ENCODE results near the gene SLC50A1. TPM values are rescaled to one million over a fixed set of nuclear protein-coding genes. Genes with fewer than 3 reads are reported as not detected.
A peak's percentile ranks its signal among the peaks of the same experiment; 100 is the strongest.

SLC50A1 gene
- total RNA-seq, 1 donor from 2014 or later, result 25.9 TPM

GRCh38 chr1:155186067-155186793 lies 50.6 kb downstream of the SLC50A1 start:
- H3K36me3 Mint-ChIP-seq, result no peaks in the 10 kb centered on the region
- H3K4me3 Mint-ChIP-seq, result no peak overlapping the region
- H3K27ac Mint-ChIP-seq, result no peak overlapping the region
- no peak for TF ChIP-seq CTCF (IDR thresholded peaks at IDR 0.05; ENCODE audit: unreplicated experiment)
- no peaks in the 10 kb centered on the region for H3K27me3 Mint-ChIP-seq (ENCODE audit: low read depth)
- H3K9me3 Mint-ChIP-seq, result no peaks in the 10 kb centered on the region
- no peak for DNase-seq (ENCODE audit: low spot score in 2 of 2, unreplicated experiment in 2 of 2)
- peaks cover 3% of the 10 kb centered on the region for H3K4me1 Mint-ChIP-seq

- no peak for TF ChIP-seq CTCF (IDR thresholded peaks at IDR 0.05; ENCODE audit: unreplicated experiment)
- Mint-ChIP-seq H3K27ac (no peak overlapping the region), H3K27me3 (ENCODE audit: low read depth) (no peaks in the 10 kb centered on the region), H3K4me1 (peaks cover 3% of the 10 kb centered on the region), H3K4me3 (no peak overlapping the region), H3K9me3 (no peaks in the 10 kb centered on the region), H3K36me3 (no peaks in the 10 kb centered on the region)
- no peak for DNase-seq (ENCODE audit: low spot score in 2 of 2, unreplicated experiment in 2 of 2)
Observed at GRCh38 chr1:155186794-155187455, 51.3 kb downstream of the SLC50A1 start.

GRCh38 chr1:155187456-155187891 lies 51.8 kb downstream of the SLC50A1 start:
- Mint-ChIP-seq H3K9me3 (no peaks in the 10 kb centered on the region), H3K36me3 (no peaks in the 10 kb centered on the region), H3K4me1 (peaks cover 5% of the 10 kb centered on the region), H3K27ac (no peak overlapping the region), H3K27me3 (ENCODE audit: low read depth) (no peaks in the 10 kb centered on the region), H3K4me3 (no peak overlapping the region)
- no peak for DNase-seq (ENCODE audit: low spot score in 2 of 2, unreplicated experiment in 2 of 2)
- TF ChIP-seq CTCF (IDR thresholded peaks at IDR 0.05; ENCODE audit: unreplicated experiment), result no peak

GRCh38 chr1:155188268-155188667 lies 52.6 kb downstream of the SLC50A1 start:
- no peak for DNase-seq (ENCODE audit: low spot score in 2 of 2, unreplicated experiment in 2 of 2)
- Mint-ChIP-seq H3K4me1 (peaks cover 8% of the 10 kb centered on the region), H3K27me3 (ENCODE audit: low read depth) (no peaks in the 10 kb centered on the region), H3K4me3 (no peak overlapping the region), H3K27ac (peak overlapping the region; percentile 77), H3K36me3 (no peaks in the 10 kb centered on the region), H3K9me3 (no peaks in the 10 kb centered on the region)
- TF ChIP-seq CTCF (IDR thresholded peaks at IDR 0.05; ENCODE audit: unreplicated experiment), result no peak

Other genes with a start within 250 kb of the SLC50A1 start
- 19.7 to 21.2 TPM (median 20.5 TPM) in 3 replicates for gene PMVK, start 199.1 kb upstream of the SLC50A1 start, total RNA-seq
- 53.8 to 56.2 TPM (median 56.2 TPM) in 3 replicates for gene PBXIP1, start 179.8 kb upstream of the SLC50A1 start, total RNA-seq
- 43.8 to 47.3 TPM (median 44.6 TPM) in 3 replicates for gene PYGO2, start 174.1 kb upstream of the SLC50A1 start, total RNA-seq
- gene SHC1, start 165.1 kb upstream of the SLC50A1 start, total RNA-seq, result 115 to 132 TPM (median 117 TPM) in 3 replicates
- 64.0 to 70.9 TPM (median 68.2 TPM) in 3 replicates for gene CKS1B, start 161.2 kb upstream of the SLC50A1 start, total RNA-seq
- gene FLAD1, start 152.5 kb upstream of the SLC50A1 start, total RNA-seq, result 46.8 to 49.6 TPM (median 48.3 TPM) in 3 replicates
- gene LENEP, start 142.3 kb upstream of the SLC50A1 start, total RNA-seq, result 0.49 to 1.3 TPM (median 0.87 TPM) in 3 replicates
- gene ZBTB7B, start 133.1 kb upstream of the SLC50A1 start, total RNA-seq, result 19.9 to 21.7 TPM (median 21.7 TPM) in 3 replicates
- gene DCST2, start 102.1 kb upstream of the SLC50A1 start, total RNA-seq, result 1.8 to 2.9 TPM (median 1.9 TPM) in 3 replicates
- gene DCST1, start 102.0 kb upstream of the SLC50A1 start, total RNA-seq, result 0.58 TPM in 1 of 3 replicates, not detected in the others
- 32.7 to 36.1 TPM (median 36.1 TPM) in 3 replicates for gene ADAM15, start 84.5 kb upstream of the SLC50A1 start, total RNA-seq
- gene EFNA4, start 72.1 kb upstream of the SLC50A1 start, total RNA-seq, result 30.8 to 31.2 TPM (median 30.9 TPM) in 3 replicates
- gene EFNA3, start 57.0 kb upstream of the SLC50A1 start, total RNA-seq, result 14.6 to 17.8 TPM (median 15.4 TPM) in 3 replicates
- 92.4 to 94.8 TPM (median 93.1 TPM) in 3 replicates for gene EFNA1, start 8.0 kb upstream of the SLC50A1 start, total RNA-seq
- 49.7 to 60.9 TPM (median 54.1 TPM) in 3 replicates for gene DPM3, start 4.7 kb downstream of the SLC50A1 start, total RNA-seq
- 120 to 143 TPM (median 123 TPM) in 3 replicates for gene KRTCAP2, start 37.5 kb downstream of the SLC50A1 start, total RNA-seq
- gene TRIM46, start 38.0 kb downstream of the SLC50A1 start, total RNA-seq, result 5.7 to 6.6 TPM (median 6.3 TPM) in 3 replicates
- gene THBS3, start 72.0 kb downstream of the SLC50A1 start, total RNA-seq, result 53.1 to 57.9 TPM (median 54.0 TPM) in 3 replicates
- 33.9 to 35.7 TPM (median 33.9 TPM) in 3 replicates for gene MTX1, start 72.8 kb downstream of the SLC50A1 start, total RNA-seq
- 51.9 to 56.1 TPM (median 56.0 TPM) in 3 replicates for gene ENTREP3, start 119.6 kb downstream of the SLC50A1 start, total RNA-seq
- gene SCAMP3, start 126.5 kb downstream of the SLC50A1 start, total RNA-seq, result 46.8 to 50.5 TPM (median 49.8 TPM) in 3 replicates
- gene CLK2, start 137.7 kb downstream of the SLC50A1 start, total RNA-seq, result 104 to 108 TPM (median 105 TPM) in 3 replicates
- 12.9 to 13.6 TPM (median 13.1 TPM) in 3 replicates for gene HCN3, start 141.6 kb downstream of the SLC50A1 start, total RNA-seq
- 0.11 TPM in 1 of 3 replicates, not detected in the others for gene PKLR, start 165.6 kb downstream of the SLC50A1 start, total RNA-seq
- 153 to 166 TPM (median 162 TPM) in 3 replicates for gene FDPS, start 173.0 kb downstream of the SLC50A1 start, total RNA-seq
- 55.0 to 57.0 TPM (median 55.5 TPM) in 3 replicates for gene RUSC1, start 185.0 kb downstream of the SLC50A1 start, total RNA-seq